Measurements from ENCODE around the gene MGST2. TPM values are rescaled to one million over a fixed set of nuclear protein-coding genes. Genes with fewer than 3 reads are reported as not detected.

The MGST2 gene
- total RNA-seq, 1 donor: 3.6 TPM

DNA sequence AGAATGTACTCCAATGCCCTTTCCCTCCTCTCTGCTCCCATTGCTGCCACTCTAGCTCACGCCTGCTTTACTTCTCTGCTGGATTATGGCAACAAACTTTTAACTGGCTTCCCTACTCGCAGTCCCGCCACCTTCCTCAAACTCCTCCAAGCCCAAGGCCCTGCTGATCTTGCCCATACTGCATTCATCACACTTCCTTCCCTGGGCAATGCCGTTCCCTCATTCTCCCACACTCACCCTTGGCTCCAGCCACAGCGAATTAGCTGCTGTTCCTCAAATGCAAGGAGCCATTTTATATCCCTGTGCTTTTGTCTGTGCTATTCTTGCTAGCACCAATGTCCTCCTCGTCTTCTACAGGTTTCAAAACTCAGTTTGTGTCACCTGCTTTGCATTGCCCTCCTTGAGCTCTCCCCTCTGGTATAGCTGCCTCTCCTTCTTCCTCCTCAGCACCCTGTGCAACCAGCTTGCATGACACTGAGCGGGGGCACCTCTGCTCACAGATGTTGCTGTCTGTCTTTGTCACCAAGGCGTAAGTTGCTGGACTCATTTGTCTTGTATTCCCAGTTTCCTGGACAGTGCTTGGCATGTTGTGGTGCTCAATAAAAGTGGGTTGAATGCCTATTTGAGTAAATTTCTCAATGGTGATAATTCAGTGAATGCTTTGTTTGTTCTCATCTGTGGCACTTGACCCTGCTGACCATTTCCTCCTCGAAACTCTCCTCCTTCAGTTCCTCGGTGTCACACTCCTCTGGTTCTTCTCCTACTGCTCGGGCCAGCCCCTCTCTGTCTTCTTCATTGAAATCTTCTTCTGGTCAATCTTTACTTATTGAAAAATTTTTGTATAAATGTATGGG, 22.4 kb upstream of the MGST2 start:
- H3K4me3 ChIP-seq (ENCODE audit: low read depth, low read length): no peak overlapping the region
- no peak for DNase-seq (ENCODE audit: low read depth)
- TF ChIP-seq, protein P1, sequence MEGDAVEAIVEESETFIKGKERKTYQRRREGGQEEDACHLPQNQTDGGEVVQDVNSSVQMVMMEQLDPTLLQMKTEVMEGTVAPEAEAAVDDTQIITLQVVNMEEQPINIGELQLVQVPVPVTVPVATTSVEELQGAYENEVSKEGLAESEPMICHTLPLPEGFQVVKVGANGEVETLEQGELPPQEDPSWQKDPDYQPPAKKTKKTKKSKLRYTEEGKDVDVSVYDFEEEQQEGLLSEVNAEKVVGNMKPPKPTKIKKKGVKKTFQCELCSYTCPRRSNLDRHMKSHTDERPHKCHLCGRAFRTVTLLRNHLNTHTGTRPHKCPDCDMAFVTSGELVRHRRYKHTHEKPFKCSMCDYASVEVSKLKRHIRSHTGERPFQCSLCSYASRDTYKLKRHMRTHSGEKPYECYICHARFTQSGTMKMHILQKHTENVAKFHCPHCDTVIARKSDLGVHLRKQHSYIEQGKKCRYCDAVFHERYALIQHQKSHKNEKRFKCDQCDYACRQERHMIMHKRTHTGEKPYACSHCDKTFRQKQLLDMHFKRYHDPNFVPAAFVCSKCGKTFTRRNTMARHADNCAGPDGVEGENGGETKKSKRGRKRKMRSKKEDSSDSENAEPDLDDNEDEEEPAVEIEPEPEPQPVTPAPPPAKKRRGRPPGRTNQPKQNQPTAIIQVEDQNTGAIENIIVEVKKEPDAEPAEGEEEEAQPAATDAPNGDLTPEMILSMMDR (IDR thresholded peaks at IDR 0.05; ENCODE audit: insufficient read depth, low read length): no peak

DNA sequence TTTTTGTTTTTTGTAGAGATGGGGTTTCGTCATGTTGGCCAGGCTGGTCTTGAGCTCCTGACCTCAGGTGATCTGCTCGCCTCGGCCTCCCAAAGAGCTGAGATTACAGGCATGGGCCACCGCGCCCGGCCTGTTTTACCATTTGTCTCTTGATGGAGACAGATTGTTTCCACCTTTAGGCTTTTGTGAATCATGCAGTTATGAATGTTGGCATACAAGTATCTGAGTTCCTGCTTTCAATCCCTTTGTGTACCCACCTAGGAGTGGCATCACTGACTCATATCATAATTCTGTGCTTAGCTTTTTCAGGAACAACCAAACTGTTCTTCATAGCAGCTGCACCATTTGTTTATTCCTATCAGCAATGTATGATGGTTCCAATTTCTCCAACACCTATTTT, 20.2 kb upstream of the MGST2 start:
- no peak overlapping the region for H3K4me3 ChIP-seq (ENCODE audit: low read depth, low read length)
- TF ChIP-seq, protein P1 (IDR thresholded peaks at IDR 0.05; ENCODE audit: insufficient read depth, low read length): no peak
- no peak for DNase-seq (ENCODE audit: low read depth)

DNA sequence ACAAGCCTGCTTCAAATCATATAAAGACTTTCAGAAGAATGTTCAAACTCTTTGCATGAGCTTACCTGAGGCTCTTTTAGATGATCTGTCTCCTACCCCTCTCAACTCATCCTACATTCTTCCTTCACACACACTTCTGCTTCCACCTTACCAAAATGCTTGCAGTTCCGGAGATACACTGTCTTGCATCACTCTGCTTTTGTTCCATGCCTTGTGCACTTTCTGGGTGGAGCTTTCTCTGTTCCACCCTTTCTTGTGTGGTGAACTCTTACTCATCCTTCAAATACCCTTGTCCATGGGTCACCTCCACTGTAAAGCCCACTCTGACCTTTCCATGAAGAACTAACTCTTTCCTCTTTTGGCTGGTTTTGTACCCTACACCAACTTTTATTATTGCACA, 18.4 kb upstream of the MGST2 start:
- no peak for DNase-seq (ENCODE audit: low read depth)
- TF ChIP-seq, protein P1 (IDR thresholded peaks at IDR 0.05; ENCODE audit: insufficient read depth, low read length): no peak
- H3K4me3 ChIP-seq (ENCODE audit: low read depth, low read length): no peak overlapping the region

DNA sequence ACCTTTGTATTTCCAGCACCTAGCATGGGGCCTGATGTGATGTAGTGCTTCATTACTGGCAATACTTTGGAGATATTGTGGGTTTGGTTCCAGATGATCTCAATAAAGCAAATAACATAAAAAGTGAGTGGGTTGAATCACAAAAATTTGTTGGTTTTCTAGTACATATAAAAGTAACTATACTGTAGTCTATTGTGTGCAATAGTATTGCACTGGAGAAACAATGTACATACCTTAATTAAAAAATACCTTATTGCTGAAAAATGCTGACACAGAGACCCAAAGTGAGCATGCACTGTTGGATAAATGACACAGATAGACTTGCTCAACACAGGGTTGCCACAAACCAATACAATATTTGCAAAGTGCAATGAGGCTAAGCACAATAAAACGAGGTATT, 17.7 kb upstream of the MGST2 start:
- DNase-seq (ENCODE audit: low read depth): no peak
- H3K4me3 ChIP-seq (ENCODE audit: low read depth, low read length): no peak overlapping the region
- TF ChIP-seq, protein P1 (IDR thresholded peaks at IDR 0.05; ENCODE audit: insufficient read depth, low read length): no peak

DNA sequence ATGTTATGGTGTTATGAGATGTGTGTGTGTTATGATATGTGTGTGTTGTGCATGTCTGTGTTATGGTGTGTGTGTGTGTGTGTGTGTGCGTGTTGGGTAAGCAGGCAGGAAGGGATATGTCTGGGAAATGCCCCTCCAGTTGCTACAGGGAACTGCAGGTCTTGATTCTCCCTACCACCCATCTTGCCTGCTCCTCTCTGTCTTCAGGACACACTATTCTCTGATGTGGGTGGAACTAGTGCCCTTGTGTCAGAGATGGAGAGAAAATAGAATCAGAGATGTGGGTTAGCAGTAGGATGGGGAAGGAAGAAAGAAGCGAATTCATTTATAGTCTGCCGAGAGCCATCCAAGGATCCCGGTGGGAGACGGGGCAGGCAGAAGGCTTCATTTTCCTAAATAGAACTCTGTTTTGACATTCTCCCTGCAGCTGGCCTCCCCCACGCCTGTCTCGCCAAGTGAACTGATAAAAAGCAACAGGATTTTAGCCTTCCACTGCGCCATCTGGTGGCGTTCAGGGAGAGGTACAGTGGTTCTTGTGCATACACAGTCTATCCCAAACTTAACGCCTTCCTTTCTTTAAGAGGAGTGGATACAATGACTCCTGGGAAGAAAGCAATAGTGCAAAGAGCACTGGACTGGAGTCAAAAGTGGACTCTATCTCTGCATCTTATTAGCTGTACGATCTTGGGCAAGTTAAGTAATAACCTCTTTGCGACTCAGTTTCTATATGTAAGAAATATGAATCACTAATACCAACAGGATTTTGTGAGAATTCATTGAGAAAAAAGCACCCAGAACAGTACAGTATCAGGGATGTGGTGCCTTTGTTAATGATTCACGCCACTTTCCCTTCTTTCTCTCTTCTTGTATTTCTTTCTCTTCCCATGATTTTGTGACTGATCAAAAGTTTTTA, 14.1 kb upstream of the MGST2 start:
- H3K4me3 ChIP-seq (ENCODE audit: low read depth, low read length): no peak overlapping the region
- peak; percentile 92 for DNase-seq (ENCODE audit: low read depth)
- TF ChIP-seq, protein P1 (IDR thresholded peaks at IDR 0.05; ENCODE audit: insufficient read depth, low read length): peak; percentile 94

DNA sequence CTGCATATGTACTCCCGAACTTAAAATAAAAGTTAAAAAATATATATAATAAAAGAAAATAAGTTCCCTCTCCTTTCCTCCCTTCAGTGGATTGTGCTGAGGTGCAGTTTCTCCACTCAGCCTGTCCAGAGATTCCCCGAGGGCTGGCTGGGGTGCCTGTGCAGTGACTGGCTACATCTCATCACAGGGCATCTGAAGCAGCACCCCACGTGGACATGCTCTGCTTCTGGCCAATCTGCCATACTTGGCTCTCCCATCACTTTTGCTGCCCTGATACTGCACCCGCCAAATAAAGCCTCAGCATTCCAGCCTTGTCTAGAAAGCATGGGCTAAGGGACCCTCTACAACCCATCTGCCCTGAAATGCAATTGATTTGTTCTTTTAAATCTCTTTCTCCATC, 11.1 kb upstream of the MGST2 start:
- no peak overlapping the region for H3K4me3 ChIP-seq (ENCODE audit: low read depth, low read length)
- TF ChIP-seq, protein P1 (IDR thresholded peaks at IDR 0.05; ENCODE audit: insufficient read depth, low read length): no peak
- no peak for DNase-seq (ENCODE audit: low read depth)
